MM.1S (cell line): ENCODE data around the gene SFXN4.

Source experiments
- CTCF ChIP-seq: fragments of 300-600 bp; sonication (generic); IDR thresholded peaks from 2 replicates; pipeline ENCODE4 v1.5.1; 2016; ENCODE audit warnings: antibody characterized with exemption, low read length, mixed read lengths
- EZH2 ChIP-seq: fragments of 300-600 bp; sonication (generic); optimal IDR thresholded peaks from 2 replicates; pipeline ENCODE3; 2017; ENCODE audit warnings: low read depth, mild to moderate bottlenecking, antibody characterized with exemption, low read length, mixed read lengths
- EZH2phosphoT487 ChIP-seq: fragments of 300-600 bp; sonication (generic); IDR thresholded peaks from 2 replicates; pipeline ENCODE4 v1.6.1; 2018; ENCODE audit warnings: antibody characterized with exemption, low read length

GRCh38 chr10:119162452-119163092 is 2.9 kb downstream of the SFXN4 start:
- no peak for TF ChIP-seq CTCF
- no peak for TF ChIP-seq EZH2
- no peak for TF ChIP-seq EZH2phosphoT487
